ENCODE data around the gene FCHSD2. TPM values are rescaled to one million over a fixed set of nuclear protein-coding genes. Genes with fewer than 3 reads are reported as not detected.

The FCHSD2 gene
- total RNA-seq, 1 donor from 2014 or later = 19.7 TPM

- Mint-ChIP-seq H3K4me3 (ENCODE audit: unreplicated experiment) (no peak overlapping the region), H3K27me3 (ENCODE audit: unreplicated experiment) (peaks cover 2% of the 10 kb centered on the region), H3K36me3 (ENCODE audit: unreplicated experiment) (no peaks in the 10 kb centered on the region), H3K4me1 (ENCODE audit: low read depth, unreplicated experiment) (no peaks in the 10 kb centered on the region), H3K9me3 (ENCODE audit: unreplicated experiment) (no peaks in the 10 kb centered on the region), H3K27ac (ENCODE audit: unreplicated experiment) (no peak overlapping the region)
- no peak for DNase-seq
- no peak for TF ChIP-seq CTCF (IDR thresholded peaks at IDR 0.05; ENCODE audit: partially characterized antibody, unreplicated experiment)
Measured at GRCh38 chr11:72989727-72990126, 152.4 kb downstream of the FCHSD2 start.

- Mint-ChIP-seq H3K9me3 (ENCODE audit: unreplicated experiment) (no peaks in the 10 kb centered on the region), H3K4me3 (ENCODE audit: unreplicated experiment) (no peak overlapping the region), H3K27ac (ENCODE audit: unreplicated experiment) (no peak overlapping the region), H3K27me3 (ENCODE audit: unreplicated experiment) (peaks cover 2% of the 10 kb centered on the region), H3K36me3 (ENCODE audit: unreplicated experiment) (no peaks in the 10 kb centered on the region), H3K4me1 (ENCODE audit: low read depth, unreplicated experiment) (no peaks in the 10 kb centered on the region)
- DNase-seq = no peak
- TF ChIP-seq CTCF (IDR thresholded peaks at IDR 0.05; ENCODE audit: partially characterized antibody, unreplicated experiment) = no peak
Measured at GRCh38 chr11:72988821-72989220, 153.3 kb downstream of the FCHSD2 start.

- DNase-seq = no peak
- no peaks in the 10 kb centered on the region for H3K4me1 Mint-ChIP-seq (ENCODE audit: low read depth, unreplicated experiment)
- H3K9me3 Mint-ChIP-seq (ENCODE audit: unreplicated experiment) = no peaks in the 10 kb centered on the region
- H3K4me3 Mint-ChIP-seq (ENCODE audit: unreplicated experiment) = no peak overlapping the region
- peaks cover 2% of the 10 kb centered on the region for H3K27me3 Mint-ChIP-seq (ENCODE audit: unreplicated experiment)
- TF ChIP-seq CTCF (IDR thresholded peaks at IDR 0.05; ENCODE audit: partially characterized antibody, unreplicated experiment) = no peak
- no peak overlapping the region for H3K27ac Mint-ChIP-seq (ENCODE audit: unreplicated experiment)
- H3K36me3 Mint-ChIP-seq (ENCODE audit: unreplicated experiment) = no peaks in the 10 kb centered on the region
Measured at GRCh38 chr11:72985645-72986044, 156.5 kb downstream of the FCHSD2 start.

DNA sequence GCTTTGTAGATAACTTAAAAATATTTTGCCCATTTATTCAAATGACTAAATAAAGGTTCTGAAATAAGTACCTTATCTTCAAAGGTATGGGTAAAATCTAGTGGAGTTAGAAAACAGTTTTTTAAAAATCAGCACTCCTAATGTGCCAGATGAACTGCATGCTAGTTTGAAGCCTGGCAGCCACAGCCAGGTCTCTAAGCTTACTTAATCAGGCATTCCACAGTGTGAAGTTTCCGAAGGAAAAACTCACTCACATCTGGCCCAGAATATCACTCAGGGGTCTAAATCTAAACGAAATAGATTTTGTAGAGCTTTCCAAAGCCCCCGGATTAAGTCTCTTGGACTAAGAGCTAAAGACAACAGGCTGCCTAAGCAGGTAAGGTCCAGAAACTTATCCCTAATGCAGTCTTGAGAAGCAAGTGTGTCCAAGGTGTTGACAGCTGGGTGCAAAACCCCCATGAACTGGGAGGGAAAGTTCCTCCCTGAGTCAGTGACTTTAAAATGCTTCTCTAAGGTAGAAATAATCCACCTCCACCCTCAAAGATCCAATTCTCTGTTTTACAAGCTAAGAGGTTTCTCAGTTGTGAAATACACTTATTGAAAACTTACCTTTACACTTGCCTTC lies 157.6 kb downstream of the FCHSD2 start:
- no peaks in the 10 kb centered on the region for H3K36me3 Mint-ChIP-seq (ENCODE audit: unreplicated experiment)
- no peak for DNase-seq
- H3K4me3 Mint-ChIP-seq (ENCODE audit: unreplicated experiment) = no peak overlapping the region
- no peaks in the 10 kb centered on the region for H3K27me3 Mint-ChIP-seq (ENCODE audit: unreplicated experiment)
- no peak for TF ChIP-seq CTCF (IDR thresholded peaks at IDR 0.05; ENCODE audit: partially characterized antibody, unreplicated experiment)
- H3K27ac Mint-ChIP-seq (ENCODE audit: unreplicated experiment) = no peak overlapping the region
- H3K9me3 Mint-ChIP-seq (ENCODE audit: unreplicated experiment) = no peaks in the 10 kb centered on the region
- H3K4me1 Mint-ChIP-seq (ENCODE audit: low read depth, unreplicated experiment) = no peaks in the 10 kb centered on the region

GRCh38 chr11:72983560-72983959 lies 158.6 kb downstream of the FCHSD2 start:
- no peaks in the 10 kb centered on the region for H3K4me1 Mint-ChIP-seq (ENCODE audit: low read depth, unreplicated experiment)
- H3K36me3 Mint-ChIP-seq (ENCODE audit: unreplicated experiment) = no peaks in the 10 kb centered on the region
- H3K27ac Mint-ChIP-seq (ENCODE audit: unreplicated experiment) = no peak overlapping the region
- no peak for DNase-seq
- no peak for TF ChIP-seq CTCF (IDR thresholded peaks at IDR 0.05; ENCODE audit: partially characterized antibody, unreplicated experiment)
- no peak overlapping the region for H3K4me3 Mint-ChIP-seq (ENCODE audit: unreplicated experiment)
- no peaks in the 10 kb centered on the region for H3K27me3 Mint-ChIP-seq (ENCODE audit: unreplicated experiment)
- peaks cover under 1% of the 10 kb centered on the region for H3K9me3 Mint-ChIP-seq (ENCODE audit: unreplicated experiment)
